Fibroblast of skin of scalp (primary cell): Measurements from ENCODE around the gene BICC1.

Experiments used
- DNase-seq: peaks from one replicate; pipeline ENCODE4 v3.0.0-alpha.2; 2013

Gene BICC1

GRCh38 chr10:58516119-58516518 lies 3.4 kb downstream of the BICC1 start:
- peak; percentile 30 for DNase-seq

- no peak for DNase-seq
Observed at GRCh38 chr10:58516671-58517070, 4.0 kb downstream of the BICC1 start.

DNA sequence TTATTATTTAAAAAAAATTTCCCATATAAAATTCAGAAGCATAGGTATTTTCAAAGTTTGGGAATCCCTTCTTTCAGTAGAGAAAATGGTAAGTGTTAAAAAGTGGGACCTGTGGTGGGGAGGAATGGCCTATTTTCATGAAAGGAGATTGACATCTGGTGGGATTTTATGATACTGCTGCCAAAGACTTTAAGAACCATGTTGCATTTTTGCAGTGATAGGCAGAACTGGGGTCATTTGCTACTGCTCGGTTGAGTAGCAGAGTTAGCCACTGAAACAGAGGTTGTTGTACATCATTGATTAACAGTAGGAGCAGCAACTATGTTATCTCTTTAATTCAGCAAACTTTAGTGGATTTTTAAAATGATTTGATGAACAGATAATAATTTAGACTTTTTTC lies 4.4 kb downstream of the BICC1 start:
- DNase-seq, result no peak

GRCh38 chr10:58517491-58518355 lies 5.1 kb downstream of the BICC1 start:
- DNase-seq, result no peak

DNA sequence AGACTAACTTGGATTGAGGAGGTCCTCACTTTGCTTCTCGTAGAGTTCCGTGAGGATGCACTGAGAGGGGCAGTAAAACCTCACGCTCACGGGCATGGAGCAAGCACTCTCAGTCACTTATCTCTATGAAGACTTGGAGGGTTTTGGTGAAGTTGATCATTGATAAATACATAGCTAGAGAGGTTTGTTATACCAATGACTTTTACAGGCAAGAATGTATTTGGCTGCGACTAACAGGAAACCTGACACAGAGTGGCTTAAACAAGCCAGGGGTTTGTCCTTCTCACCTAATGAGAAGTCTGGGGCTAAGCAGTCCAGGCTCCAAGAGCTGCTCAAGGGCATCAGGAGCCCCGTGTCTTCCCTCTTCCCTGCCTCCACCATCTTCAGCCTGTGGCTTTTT lies 6.1 kb downstream of the BICC1 start:
- DNase-seq, result no peak

- no peak for DNase-seq
Observed at GRCh38 chr10:58529077-58529728, 16.5 kb downstream of the BICC1 start.

- peak; percentile 79 for DNase-seq
Observed at GRCh38 chr10:58531084-58531695, 18.5 kb downstream of the BICC1 start.

GRCh38 chr10:58535311-58535710 lies 22.6 kb downstream of the BICC1 start:
- no peak for DNase-seq

GRCh38 chr10:58543141-58543540 lies 30.5 kb downstream of the BICC1 start:
- DNase-seq, result no peak

- DNase-seq, result no peak
Observed at GRCh38 chr10:58544135-58544534, 31.5 kb downstream of the BICC1 start.

GRCh38 chr10:58545427-58545826 lies 32.8 kb downstream of the BICC1 start:
- DNase-seq, result no peak

- DNase-seq, result no peak
Observed at GRCh38 chr10:58546137-58546536, 33.5 kb downstream of the BICC1 start.

DNA sequence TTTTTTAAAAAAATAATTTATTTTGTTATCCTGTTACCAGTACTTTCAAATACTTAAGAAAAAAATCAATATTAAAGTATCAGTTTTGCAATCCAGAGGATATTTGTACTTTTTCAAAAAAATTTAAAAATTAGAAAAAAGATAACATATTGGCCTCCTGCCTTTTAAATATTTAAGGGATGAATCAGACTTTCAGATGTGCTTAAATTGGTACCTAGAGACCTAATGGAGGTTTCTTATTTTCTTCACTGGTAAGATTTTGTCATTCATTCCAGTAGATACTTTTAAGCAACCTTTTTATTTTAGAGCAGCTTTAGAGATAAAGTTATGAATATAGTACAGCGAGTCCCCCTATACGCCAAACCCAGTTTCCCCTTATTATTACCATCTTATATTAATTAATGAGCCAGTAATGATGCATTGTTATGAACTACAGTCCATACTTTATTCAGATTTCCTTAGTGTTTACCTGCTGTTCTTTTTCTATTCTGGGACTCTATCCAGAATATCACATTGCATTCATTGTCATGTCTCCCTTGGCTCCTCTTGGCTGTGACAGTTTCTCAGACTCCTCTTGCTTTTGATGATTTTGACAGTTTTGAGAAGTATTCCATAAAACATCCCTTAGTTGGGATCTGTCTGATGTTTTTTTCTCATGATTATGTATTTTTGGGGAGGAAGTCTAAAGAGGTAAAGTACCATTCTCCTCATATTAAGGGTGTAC lies 34.2 kb downstream of the BICC1 start:
- DNase-seq, result no peak

DNA sequence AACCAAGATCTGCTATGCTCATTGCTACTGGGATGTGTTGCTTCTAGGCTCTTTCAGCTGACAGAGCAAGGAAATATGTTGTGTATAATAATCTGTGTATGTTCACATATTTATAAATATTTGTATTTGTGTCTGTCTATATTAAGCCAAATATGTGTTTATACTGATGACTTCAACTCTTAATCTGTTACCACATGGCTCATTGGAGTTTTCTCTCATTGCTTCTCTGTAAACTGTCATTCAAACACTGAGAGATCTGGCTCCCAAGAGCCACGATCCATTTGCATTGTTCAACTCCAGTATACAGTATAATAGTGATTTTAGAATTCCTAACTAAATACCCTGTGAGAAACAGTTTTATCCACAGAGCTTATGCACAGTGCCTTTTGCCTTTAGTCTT lies 35.3 kb downstream of the BICC1 start:
- DNase-seq, result no peak

- peak; percentile 37 for DNase-seq
Observed at GRCh38 chr10:58554316-58554715, 41.6 kb downstream of the BICC1 start.

- no peak for DNase-seq
Observed at GRCh38 chr10:58555170-58555929, 42.7 kb downstream of the BICC1 start.

DNA sequence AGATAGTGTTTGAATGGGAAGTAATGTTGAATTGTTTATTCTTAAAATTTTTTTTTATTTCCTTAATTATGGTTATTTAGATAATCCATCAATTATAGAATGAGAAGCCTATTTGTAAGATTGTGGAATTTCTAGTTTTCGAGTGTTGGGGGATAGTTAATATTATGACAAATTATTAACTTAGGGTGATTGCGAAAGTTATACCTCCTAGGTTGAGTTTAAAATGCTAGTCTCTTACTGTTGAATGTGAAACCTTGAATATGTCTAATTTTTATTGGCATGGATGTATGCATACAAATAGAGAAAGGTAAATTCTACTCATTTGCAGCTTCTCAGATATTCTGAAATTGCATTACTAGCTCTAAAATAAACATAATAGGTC lies 43.2 kb downstream of the BICC1 start:
- no peak for DNase-seq

GRCh38 chr10:58556516-58557165 lies 44.0 kb downstream of the BICC1 start:
- no peak for DNase-seq

GRCh38 chr10:58557714-58558113 lies 45.0 kb downstream of the BICC1 start:
- DNase-seq, result no peak

GRCh38 chr10:58560068-58560467 lies 47.4 kb downstream of the BICC1 start:
- no peak for DNase-seq

DNA sequence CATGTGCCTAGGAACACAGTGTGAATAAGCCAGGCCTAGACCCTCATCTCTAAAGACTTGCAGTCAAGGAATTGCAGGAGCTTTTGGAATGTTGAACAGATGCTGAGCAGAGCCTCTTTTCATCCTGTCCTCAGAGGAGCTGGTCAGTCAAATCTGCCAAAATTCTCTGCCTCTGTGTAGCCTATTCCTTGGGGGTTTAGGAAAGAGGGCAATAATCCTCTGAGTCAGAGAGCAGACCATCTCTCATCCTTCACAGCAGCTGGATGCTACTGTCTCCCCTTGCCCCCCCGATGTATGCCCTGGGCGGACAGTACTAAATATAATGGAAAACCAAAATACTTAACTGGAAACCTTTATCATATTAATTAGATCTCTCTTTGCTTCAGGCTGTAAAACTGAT lies 52.6 kb downstream of the BICC1 start:
- DNase-seq, result peak; percentile 53

DNA sequence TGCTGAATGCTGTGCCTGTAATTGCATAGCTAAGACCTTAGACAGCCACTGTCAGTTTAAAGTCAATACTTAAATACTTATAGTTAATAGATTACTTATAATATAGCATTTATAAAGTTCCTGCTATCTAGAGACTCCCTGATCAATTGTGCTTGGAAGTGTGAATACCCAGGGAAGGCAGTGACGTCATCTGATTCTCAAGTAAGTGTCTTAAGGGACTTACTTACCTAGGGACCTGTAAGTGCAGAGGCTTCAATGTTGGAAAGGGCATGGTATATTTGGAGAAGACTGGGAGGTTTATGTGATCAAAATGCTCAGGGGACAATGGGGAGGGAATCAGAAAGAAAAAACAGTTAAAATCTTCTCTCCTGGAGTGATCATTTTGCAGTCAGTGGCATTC lies 55.0 kb downstream of the BICC1 start:
- no peak for DNase-seq
